ENCODE data around the gene C12orf43.

DNA sequence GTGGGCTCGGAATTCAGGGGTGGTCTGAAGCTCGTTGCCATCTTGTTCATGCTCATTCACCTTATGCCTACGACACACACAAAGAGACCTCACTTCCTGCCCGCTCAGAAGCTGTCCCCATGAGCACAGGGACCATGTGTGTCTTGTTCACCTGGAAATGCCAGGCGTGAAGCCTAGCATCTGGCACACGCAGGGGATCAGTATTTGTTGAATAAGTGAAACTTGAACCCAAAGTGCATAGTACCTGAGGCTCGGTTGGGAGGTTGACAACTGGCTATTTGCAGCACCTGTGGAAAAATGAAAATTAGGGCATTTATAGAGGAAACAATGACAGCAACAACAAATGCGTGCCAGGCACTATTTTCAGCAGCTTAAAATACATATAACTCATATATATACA, 5.4 kb downstream of the C12orf43 start:
- TF ChIP-seq, protein P1, sequence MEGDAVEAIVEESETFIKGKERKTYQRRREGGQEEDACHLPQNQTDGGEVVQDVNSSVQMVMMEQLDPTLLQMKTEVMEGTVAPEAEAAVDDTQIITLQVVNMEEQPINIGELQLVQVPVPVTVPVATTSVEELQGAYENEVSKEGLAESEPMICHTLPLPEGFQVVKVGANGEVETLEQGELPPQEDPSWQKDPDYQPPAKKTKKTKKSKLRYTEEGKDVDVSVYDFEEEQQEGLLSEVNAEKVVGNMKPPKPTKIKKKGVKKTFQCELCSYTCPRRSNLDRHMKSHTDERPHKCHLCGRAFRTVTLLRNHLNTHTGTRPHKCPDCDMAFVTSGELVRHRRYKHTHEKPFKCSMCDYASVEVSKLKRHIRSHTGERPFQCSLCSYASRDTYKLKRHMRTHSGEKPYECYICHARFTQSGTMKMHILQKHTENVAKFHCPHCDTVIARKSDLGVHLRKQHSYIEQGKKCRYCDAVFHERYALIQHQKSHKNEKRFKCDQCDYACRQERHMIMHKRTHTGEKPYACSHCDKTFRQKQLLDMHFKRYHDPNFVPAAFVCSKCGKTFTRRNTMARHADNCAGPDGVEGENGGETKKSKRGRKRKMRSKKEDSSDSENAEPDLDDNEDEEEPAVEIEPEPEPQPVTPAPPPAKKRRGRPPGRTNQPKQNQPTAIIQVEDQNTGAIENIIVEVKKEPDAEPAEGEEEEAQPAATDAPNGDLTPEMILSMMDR (conservative IDR thresholded peaks at IDR 0.05): no peak
- TF ChIP-seq EZH2 (IDR thresholded peaks at IDR 0.05; ENCODE audit: low read depth): no peak
